ENCODE measurements around the gene CCNL1.

- TF ChIP-seq CTCF (IDR thresholded peaks at IDR 0.05; ENCODE audit: poor library complexity) (no peak), EZH2phosphoT487 (IDR thresholded peaks at IDR 0.05; ENCODE audit: low read depth, severe bottlenecking, unreplicated experiment) (no peak), EZH2 (IDR thresholded peaks at IDR 0.05; ENCODE audit: borderline replicate concordance) (no peak)
These were observed 27.0 kb downstream of the CCNL1 start for GRCh38 chr3:157132936-157133335.

All from hepatocyte (in vitro differentiated cells).